Measurements from ENCODE around the gene RHAG.
"Not testable (repeated sequence)": the region's sequence is repeated elsewhere in the genome, so short reads cannot be mapped to it uniquely, and the experiment has no call there.

RHAG gene

DNA sequence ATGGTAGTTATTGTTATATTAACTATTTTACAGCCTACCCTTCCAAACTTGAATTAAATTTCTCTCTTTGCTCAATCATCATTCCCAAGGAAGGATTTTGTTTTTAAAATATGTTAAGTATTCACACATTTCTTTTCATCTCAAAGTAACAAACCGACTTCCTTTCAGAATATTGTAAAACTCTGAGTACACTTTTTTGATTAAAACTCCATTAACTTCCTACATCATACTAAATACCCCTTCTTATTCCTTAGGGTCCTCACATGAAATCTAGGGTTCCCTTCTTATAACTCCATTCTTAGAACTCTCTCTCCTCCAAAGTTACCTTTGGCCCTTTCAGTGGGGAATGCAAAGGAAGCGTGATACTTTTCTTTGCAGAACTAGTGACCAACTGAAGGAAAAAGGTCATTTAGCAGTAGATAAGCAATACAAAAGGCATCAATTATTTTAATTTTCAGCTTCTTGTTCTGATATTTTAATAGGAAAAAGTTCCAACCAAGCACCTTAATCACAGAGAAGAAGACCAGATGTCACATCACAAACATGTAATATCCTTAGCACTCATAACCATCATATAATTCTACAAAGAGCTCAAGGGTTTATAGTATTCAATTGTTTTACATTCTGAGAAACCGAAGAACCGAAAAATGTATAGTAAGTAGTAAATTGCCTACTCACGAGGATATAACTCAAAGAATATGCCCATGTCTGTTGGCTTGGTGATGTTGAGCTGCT is 494 bp downstream of the RHAG start:
- DNase-seq (ENCODE audit: low spot score) = no peak

DNA sequence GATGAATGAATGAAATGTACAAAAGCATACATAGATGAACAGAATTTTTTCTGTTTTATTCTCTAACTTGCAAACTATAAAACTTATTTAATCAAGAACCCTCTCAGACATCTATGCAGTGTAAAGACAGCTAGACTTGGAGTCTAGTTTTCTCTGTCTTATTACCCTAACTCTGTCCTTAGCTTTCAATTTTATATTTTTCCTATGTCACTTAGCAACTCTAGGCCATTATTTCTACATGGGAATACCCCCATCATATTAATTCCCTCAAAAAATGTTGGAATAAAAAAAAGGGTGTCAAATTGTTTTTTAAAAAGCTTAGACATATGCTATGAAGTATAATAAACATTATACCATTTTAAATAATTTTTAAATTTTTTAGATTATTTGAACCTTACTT is 1.2 kb downstream of the RHAG start:
- DNase-seq (ENCODE audit: low spot score) = no peak

DNA sequence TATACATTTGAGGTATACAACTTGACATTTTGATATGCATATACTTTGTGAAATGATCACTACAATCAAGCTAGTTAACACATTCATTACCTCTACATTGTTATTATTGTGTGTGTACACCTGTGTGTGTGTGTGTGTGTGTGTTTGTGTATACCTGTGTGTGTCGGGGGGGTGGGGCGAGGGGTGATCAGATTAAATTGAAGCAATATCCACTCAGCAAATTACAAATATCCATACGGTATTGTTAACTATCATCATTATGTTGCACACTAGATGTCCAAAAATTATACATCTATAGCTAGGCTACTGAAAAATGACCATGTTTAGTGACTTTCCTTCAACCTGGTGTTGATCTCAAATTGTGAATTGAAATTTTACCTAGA is 1.8 kb downstream of the RHAG start:
- no peak for DNase-seq (ENCODE audit: low spot score)

DNA sequence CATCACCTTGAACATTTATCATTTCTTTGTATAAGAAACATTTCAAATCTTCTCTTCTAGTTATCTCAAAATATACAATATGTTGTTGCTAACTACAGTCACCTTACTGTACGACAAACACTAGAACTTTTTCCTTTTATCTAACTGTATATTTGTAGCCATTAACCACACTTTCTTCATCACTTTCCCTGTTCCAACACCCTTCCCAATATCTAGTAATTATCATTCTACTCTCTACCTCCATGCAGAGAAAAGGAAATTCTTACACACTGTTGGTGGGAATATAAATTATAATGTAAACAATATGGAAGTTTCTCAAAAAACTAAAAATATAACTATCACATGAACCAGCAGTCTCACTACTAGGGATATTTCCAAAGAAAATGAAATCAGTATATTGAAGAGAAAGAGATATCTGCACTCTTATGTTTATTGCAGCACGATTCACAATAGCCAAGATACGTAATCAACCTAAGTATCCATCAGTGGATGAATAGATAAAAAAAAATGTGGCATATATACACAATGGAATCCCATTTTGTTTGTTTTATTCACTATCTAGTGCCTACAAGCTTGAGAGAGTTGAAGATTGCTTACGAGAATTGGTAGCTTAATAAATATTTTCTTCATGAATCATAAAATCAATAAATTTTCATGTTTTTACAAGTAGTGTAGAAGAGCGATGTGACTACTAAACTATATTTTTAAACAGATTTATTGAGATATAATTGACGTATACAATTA is 2.4 kb downstream of the RHAG start:
- no peak for DNase-seq (ENCODE audit: low spot score)

DNA sequence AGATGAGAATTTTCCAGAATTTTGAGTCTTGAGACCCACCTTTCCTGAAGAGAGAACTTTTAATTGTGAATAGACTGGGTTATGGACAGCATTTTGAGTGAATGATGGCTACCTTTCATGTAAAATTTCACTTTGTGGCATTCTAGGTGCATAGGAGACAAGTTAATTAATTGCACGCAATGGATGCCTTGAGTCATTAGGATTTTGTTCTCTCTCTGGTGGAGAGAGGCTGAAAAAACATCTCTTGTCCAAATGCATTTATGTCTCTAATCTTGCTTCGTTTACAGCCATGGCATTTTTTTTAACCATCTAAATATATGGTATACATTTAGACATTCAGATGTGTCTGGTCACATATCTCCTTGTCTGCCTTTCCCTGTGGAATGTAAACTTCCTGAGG is 3.1 kb downstream of the RHAG start:
- DNase-seq (ENCODE audit: low spot score) = no peak

DNA sequence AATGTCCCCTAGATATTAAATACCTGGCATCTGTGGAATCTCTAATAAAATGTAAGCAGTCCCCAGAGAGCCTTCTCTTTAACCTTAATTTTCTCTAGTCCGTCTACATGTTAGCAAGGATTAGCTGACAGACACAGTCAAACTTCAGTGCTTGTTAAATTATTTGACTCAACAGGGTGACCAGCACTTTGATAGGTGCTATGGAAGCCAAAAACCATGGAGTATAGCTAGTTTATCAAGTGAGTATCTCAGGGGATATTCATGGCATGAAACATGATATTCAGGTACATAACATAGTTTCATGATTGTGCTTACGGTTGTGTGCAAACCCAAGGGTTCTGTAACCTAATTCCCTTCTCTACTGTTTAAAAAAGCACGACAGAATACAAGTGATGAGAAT is 3.9 kb downstream of the RHAG start:
- DNase-seq (ENCODE audit: low spot score) = no peak

DNA sequence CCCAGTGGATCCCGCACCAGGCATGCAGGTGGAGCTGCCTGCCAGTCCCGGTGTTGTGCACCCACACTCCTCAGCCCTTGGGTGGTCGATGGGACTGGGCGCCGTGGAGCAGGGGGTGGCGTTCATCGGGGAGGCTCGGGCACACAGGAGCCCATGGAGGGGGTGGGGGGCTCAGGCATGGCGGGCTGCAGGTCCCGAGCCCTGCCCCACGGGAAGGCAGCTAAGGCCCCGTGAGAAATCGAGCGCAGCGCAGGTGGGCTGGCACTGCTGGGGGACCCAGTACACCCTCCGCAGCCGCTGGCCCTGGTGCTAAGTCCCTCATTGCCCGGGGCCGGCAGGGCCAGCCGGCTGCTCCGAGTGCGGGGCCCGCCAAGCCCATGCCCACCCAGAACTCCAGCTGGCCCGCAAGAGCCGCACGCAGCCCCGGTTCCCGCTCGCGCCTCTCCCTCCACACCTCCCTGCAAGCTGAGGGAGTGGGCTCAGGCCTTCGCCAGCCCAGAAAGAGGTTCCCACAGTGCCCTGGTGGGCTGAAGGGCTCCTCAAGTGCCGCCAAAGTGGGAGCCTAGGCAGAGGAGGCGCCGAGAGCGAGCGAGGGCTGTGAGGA is 7.1 kb downstream of the RHAG start:
- not testable (repeated sequence) for DNase-seq (ENCODE audit: low spot score)

DNA sequence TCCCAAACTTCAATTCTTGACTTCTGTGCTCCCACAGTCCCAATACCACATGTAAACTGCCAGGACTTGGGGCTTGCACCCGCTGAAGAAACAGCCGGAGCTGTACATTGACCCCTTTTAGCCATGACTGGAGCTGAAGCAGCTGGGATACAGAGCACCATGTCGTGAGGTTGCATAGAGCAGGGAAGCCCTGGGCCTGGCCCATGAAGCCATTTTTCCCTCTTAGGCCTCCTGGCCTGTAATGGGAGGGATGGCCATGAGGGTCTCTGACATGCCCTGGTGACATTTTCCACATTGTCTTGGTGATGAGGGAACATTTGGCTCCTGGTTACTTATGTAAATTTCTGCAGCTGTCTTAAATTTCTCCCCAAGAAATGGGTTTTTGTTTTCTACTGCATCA is 9.8 kb downstream of the RHAG start:
- DNase-seq (ENCODE audit: low spot score) = no peak

DNA sequence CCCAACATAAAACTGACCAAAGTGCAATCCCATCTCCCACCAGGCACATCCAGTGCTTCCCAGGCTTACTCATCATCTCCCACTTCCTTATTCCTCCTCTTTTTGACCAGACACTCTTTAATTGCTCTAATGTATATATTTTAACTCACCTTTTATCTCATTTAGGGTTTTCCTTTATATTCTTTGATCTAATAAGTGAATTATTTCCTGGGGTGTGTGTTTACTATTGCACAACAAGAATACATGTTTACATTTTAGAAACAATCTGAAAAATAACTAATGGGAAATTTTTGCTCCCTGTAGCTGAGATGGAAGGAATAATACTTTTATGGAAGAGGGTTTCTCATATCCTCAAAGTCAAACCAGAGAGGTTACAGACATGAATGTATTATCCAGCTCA is 18.4 kb downstream of the RHAG start:
- no peak for DNase-seq (ENCODE audit: low spot score)

DNA sequence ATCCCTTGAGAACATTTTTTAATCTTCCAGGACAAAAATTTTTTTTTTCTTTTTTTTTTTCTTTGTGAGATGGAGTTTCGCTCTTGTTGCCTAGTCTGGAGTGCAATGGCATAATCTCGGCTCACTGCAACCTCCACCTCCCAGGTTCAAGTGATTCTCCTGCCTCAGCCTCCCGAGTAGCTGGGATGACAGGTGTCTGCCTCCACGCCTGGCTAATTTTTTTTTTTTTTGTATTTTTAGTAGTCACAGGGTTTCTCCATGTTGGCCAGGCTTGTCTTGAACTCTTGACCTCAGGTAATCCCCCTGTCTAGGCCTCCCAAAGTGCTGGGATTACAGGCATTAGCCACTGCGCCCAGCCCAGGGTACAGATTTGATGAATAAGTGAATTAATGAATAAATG is 22.5 kb downstream of the RHAG start:
- DNase-seq (ENCODE audit: low spot score) = not testable (repeated sequence)

DNA sequence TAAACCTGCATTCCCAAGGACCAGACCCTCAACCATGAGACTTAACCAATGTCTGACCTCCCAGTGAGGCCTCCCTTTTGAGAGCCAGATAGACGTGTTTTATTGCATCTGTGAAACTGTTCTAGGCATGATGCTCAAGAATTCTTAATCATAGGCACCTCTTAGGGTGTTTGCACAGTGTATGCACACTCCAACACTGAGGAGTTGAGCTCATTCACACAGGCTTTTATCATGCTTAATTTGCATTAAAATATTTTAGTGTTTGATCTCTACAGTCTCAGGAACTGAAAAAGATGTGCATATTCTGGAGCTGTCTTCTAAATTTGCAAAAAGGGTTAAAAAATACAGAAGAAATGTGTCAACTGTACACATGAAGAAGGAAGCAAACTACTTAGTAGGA is 27.4 kb downstream of the RHAG start:
- no peak for DNase-seq (ENCODE audit: low spot score)

DNA sequence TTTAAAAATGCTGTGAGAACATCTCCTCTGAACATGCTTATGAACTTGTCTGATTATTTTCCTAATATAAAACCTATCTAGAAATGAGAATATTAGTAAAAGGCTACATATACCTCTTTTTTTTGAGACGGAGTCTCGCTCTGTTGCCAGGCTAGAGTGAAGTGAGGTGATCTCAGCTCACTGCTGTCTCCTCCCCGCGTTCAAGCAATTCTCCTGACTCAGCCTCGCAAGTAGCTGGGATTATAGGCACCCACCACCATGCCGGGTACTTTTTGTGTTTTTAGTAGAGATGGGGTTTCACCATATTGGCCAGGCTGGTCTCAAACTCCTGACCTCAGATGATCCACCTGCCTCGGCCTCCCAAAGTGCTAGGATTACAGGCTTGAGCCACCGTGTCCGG is 28.4 kb downstream of the RHAG start:
- not testable (repeated sequence) for DNase-seq (ENCODE audit: low spot score)

DNA sequence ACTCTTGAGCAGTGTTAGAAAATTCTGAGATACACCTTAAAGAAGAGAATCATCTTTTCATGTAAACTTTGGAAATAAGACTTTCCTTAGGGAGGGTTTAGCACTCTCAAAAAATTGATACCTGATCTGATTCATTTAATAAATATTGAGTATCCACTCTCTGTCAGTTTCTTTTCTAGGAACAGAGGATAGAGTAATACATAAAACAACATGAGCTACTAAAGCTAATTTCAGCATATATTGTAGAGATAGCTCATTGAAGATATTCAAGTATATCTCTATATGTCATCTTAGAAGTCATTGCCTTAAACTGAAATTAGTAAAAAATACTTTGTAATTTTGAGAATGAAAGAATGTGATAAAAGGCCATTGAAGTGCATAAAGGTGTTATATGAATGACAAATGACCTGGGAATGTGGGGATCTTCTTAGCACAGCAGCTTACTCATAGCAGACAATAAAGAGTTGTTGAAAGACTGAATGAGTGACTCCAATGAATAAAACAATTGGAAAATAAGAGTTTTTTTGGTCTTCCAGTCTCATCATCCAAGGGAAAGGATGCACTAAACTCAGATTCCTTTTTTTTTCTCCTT is 29.2 kb downstream of the RHAG start:
- DNase-seq (ENCODE audit: low spot score) = no peak

DNA sequence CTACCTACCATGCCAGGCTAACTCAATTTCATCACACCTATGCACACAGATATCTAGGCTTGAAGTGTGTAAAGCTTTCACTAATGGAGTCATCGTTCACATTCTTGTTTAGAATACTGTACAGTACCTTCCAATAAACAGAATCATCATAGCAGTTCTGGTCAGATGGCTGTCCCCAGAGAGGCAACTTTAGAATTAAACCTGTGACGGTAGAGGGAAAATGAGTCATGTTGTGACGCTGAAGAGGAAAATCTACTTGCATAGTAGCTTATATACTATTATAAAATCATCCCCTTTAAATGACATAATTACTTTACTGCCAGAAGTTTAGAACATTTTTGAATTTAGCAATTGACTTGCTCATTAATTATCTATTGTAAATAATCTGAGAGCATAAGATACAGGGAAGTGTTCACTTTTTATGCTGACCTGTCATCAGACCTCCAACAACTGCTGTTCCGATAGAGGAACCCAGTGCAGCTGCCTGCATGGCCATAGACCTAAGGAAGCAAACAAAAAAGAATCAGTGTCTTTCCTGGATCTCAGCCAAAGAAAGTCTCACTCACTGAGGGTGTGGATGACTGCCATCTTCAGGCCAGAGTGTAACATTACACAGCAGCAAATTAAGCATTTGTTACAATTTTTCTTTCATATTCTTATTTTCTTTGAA is 29.8 kb downstream of the RHAG start:
- DNase-seq (ENCODE audit: low spot score) = peak; percentile 78

DNA sequence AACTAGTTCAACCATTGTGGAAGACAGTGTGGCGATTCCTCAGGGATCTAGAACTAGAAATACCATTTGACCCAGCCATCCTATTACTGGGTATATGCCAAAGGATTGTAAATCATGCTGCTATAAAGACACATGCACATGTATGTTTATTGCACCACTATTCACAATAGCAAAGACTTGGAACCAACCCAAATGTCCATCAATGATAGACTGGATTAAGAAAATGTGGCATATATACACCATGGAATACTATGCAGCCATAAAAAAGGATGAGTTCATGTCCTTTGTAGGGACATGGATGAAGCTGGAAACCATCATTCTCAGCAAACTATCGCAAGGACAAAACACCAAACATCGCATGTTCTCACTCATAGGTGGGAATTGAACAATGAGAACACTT is 32.6 kb downstream of the RHAG start:
- DNase-seq (ENCODE audit: low spot score) = not testable (repeated sequence)

DNA sequence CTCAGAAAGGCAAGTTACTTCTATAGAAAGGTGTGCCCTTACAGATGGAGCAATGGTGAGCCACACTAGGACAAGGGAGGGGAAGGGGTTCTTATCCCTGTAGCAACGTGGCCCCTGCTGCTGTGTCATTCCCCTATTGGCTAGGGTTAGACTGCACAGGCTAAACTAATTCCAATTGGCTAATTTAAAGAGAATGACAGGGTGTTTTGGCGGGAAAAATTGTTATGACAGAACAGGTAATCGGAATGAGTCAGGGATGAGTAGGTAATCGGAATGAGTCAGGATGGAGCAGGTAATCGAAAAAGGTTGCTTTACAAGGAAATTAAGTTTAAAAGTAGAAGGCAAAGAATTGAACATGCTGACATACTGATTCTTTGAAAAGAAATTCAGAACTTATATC is 49.4 kb downstream of the RHAG start:
- not testable (repeated sequence) for DNase-seq (ENCODE audit: low spot score)

DNA sequence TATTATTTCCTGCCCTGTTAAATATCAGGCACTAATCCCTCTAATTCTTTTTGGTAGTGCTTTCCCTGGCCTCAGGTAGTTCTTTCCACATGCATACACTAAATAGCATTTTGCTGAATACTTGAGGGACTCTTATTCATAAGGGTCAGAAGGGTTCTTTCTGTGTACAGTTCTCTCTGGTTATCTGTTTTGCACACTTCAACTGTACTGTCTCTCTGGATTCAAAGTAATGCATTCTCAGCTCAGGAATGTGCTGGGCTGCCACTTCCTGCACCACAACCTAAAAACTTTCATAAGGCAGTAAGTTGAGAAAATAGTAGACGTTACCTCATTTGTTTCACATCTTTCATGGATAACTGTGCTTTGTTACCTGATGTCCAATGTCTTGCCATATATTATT is 54.1 kb downstream of the RHAG start:
- peak; percentile 5 for DNase-seq (ENCODE audit: low spot score)

DNA sequence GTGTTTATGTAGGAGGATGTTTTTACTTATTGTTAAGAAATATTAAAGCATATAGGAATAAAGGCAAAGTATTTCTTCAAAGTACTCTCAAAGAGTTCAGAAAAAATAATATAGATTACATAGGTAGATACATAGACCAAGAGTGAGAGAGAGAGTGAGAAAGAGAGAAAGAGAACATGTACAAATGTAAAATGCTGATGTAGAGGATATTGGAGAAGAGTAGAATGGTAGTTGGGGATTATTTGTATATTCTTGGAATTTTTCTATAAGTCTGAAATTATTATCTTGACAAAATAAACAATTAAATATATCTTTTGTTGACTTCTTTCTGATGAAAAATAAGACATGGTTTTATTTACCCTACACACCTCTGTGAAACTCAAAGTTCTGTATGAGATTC is 57.0 kb downstream of the RHAG start:
- DNase-seq (ENCODE audit: low spot score) = no peak

DNA sequence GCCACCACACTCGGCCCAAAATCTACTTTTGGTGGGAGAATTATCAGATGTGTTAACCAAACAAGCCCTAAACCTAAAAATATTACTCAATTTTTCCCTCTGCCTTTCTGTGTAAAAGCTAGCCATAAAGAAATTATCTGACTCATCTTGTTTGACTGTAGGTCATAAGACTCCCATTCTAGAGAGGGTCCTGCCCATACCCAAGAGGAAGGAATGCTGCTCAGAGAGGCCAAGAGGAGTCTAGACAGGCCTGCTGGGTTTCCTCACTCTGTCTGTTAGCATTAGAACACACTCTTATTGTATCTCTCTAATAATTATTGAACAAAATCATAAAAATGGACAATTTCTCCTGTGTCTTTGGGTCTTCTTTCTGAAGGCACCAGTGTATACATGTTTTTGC is 60.0 kb downstream of the RHAG start:
- no peak for DNase-seq (ENCODE audit: low spot score)

DNA sequence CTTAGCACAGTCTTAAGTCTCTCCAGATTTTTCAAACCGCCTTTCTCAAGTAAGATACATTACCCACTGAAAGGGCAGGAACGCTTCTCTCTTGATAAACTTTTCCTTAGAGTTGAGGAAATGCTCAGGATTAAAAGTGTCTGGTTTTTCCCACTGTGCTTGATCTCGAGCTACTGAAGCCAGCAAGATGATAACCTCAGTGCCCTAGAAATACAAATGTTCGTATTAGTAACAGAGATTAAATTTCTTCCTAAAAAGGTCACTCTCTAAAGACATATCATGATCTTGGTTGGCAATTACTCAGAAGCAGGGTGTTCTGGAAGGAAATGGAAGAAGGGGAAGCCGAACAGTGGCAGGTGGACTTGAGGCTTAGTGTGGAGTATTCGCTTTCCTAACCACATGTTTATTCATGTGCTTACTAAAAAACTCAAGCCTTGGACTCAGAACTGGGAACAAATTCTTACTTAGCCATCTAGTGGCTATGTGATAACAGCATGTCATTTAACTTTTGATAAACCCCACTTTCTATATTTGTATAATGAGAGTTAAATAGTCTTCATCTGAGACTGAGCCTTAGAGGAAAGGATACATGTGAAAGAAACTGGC is 66.1 kb downstream of the RHAG start:
- peak; percentile 20 for DNase-seq (ENCODE audit: low spot score)

DNA sequence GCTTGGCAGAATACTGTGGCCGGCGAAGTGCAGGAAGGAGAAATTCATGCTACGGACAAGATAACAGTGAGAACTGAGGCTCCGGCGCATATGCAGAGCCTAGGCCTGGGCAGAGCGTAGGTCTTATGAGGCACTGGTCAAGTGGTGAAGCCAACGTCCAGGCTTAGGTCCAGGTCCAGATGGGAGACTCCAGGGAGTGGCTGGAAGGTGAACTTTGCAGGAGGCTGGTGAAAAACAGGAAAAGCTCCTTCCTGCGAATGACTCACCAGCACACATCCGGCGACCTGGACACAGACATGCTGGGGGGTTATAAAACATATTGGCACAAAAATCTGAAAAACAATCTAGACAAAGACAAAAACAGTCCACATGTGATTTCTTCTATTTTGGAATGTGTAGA is 70.8 kb downstream of the RHAG start:
- DNase-seq (ENCODE audit: low spot score) = peak; percentile 37

DNA sequence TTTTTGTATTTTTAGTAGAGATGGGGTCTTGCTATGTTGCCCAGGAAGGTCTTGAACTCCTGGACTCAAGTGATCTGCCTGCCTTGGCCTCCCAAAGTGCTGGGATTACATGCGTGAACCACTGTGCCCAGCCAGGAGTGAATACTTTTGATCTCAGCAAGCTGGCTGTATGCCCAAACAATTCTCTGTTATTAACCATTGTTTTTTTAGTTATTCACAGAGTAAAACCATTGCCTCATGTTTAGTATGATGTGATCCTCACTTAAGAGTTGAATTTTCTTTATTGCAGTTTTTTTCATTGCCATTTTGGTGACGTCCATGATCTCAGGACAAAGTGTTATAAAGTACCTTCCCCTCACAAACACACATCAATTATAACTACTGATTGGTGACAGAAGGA is 71.4 kb downstream of the RHAG start:
- DNase-seq (ENCODE audit: low spot score) = no peak
